H9 (cell line): ENCODE measurements around the gene CSTA. TPM values are rescaled to one million over a fixed set of nuclear protein-coding genes. Genes with fewer than 3 reads are reported as not detected.

Experiments
- DNase-seq: peaks from one replicate; pipeline ENCODE4 v3.0.0-alpha.2; 2017
- H2AFZ ChIP-seq: one replicate; pipeline ENCODE4 v1.6.1; 2013; ENCODE audit warnings: mild to moderate bottlenecking, low read length, control low read depth, moderate library complexity
- H2AK5ac ChIP-seq: 2 replicates; pipeline ENCODE4 v1.6.1; 2013; ENCODE audit warnings: low read length, control low read depth, mixed read lengths; ENCODE audit not compliant: insufficient read length
- H2BK120ac ChIP-seq: one replicate; pipeline ENCODE4 v1.6.1; 2013; ENCODE audit warnings: low read depth, mild to moderate bottlenecking, low read length, control low read depth, inconsistent platforms; ENCODE audit not compliant: poor library complexity, severe bottlenecking
- H2BK12ac ChIP-seq: 2 replicates; pipeline ENCODE4 v1.6.1; 2013; ENCODE audit warnings: low read length, control low read depth, mixed read lengths, low read depth; ENCODE audit not compliant: insufficient read length
- H2BK15ac ChIP-seq: 2 replicates; pipeline ENCODE4 v1.6.1; 2013; ENCODE audit warnings: low read depth, low read length, control low read depth
- H2BK20ac ChIP-seq: one replicate; pipeline ENCODE4 v1.6.1; 2013; ENCODE audit warnings: low read depth, mild to moderate bottlenecking, low read length, control low read depth, inconsistent platforms; ENCODE audit not compliant: poor library complexity, severe bottlenecking
- H2BK5ac ChIP-seq: 2 replicates; pipeline ENCODE4 v1.6.1; 2013; ENCODE audit warnings: low read length, control low read depth, mixed read lengths; ENCODE audit not compliant: insufficient read length
- H3K14ac ChIP-seq: 2 replicates; pipeline ENCODE4 v1.6.1; 2013; ENCODE audit warnings: low read length, control low read depth; ENCODE audit not compliant: insufficient read depth
- H3K18ac ChIP-seq: 2 replicates; pipeline ENCODE4 v1.6.1; 2013; ENCODE audit warnings: low read depth, mild to moderate bottlenecking, mixed read lengths, low read length, control low read depth; ENCODE audit not compliant: insufficient read length
- H3K23ac ChIP-seq: 2 replicates; pipeline ENCODE4 v1.6.1; 2013; ENCODE audit warnings: low read length, control low read depth, mixed read lengths, low read depth; ENCODE audit not compliant: insufficient read length
- H3K23me2 ChIP-seq: 2 replicates; pipeline ENCODE4 v1.6.1; 2013; ENCODE audit warnings: low read depth, mild to moderate bottlenecking, mixed read lengths, low read length, control low read depth; ENCODE audit not compliant: insufficient read length, poor library complexity, severe bottlenecking
- H3K27ac ChIP-seq: 2 replicates; pipeline ENCODE4 v1.5.1; 2013; ENCODE audit warnings: low read length, control low read depth, mixed read lengths, low read depth; ENCODE audit not compliant: insufficient read length
- H3K27me3 ChIP-seq: 2 replicates; pipeline ENCODE4 v1.6.1; 2013; ENCODE audit warnings: low read length, control low read depth, inconsistent platforms; ENCODE audit not compliant: insufficient read depth
- H3K4ac ChIP-seq: 2 replicates; pipeline ENCODE4 v1.6.1; 2013; ENCODE audit warnings: low read depth, mild to moderate bottlenecking, control low read depth, inconsistent platforms, low read length, moderate library complexity
- H3K4me1 ChIP-seq: 2 replicates; pipeline ENCODE4 v1.6.1; 2013; ENCODE audit warnings: low read length, control low read depth, inconsistent platforms; ENCODE audit not compliant: insufficient read depth
- H3K4me2 ChIP-seq: 2 replicates; pipeline ENCODE4 v1.6.1; 2013; ENCODE audit warnings: low read length, control low read depth, mixed read lengths; ENCODE audit not compliant: insufficient read length, insufficient read depth
- H3K56ac ChIP-seq: 2 replicates; pipeline ENCODE4 v1.6.1; 2013; ENCODE audit warnings: low read depth, mild to moderate bottlenecking, mixed read lengths, low read length, control low read depth; ENCODE audit not compliant: insufficient read length
- H3K79me1 ChIP-seq: 2 replicates; pipeline ENCODE4 v1.6.1; 2013; ENCODE audit warnings: low read depth, mild to moderate bottlenecking, moderate library complexity, low read length, control low read depth, inconsistent platforms; ENCODE audit not compliant: insufficient read depth, poor library complexity, severe bottlenecking
- H3K79me2 ChIP-seq: 2 replicates; pipeline ENCODE4 v1.6.1; 2013; ENCODE audit warnings: low read length, control low read depth, inconsistent platforms; ENCODE audit not compliant: insufficient read depth
- H3K9ac ChIP-seq: 2 replicates; pipeline ENCODE4 v1.6.1; 2013; ENCODE audit warnings: low read length, control low read depth, mixed read lengths; ENCODE audit not compliant: insufficient read length; ENCODE audit errors: extremely low read depth
- H3K9me3 ChIP-seq: one replicate; pipeline ENCODE4 v1.6.1; 2013; ENCODE audit warnings: low read depth, low read length, inconsistent platforms; ENCODE audit not compliant: control insufficient read depth
- H3T11ph ChIP-seq: one replicate; pipeline ENCODE4 v1.6.1; 2013; ENCODE audit warnings: mild to moderate bottlenecking, low read length, control low read depth, inconsistent platforms
- H4K20me1 ChIP-seq: one replicate; pipeline ENCODE4 v1.6.1; 2013; ENCODE audit not compliant: control insufficient read depth, insufficient read length, insufficient read depth
- H4K5ac ChIP-seq: 2 replicates; pipeline ENCODE4 v1.6.1; 2013; ENCODE audit warnings: low read depth, mild to moderate bottlenecking, mixed read lengths, low read length, control low read depth; ENCODE audit not compliant: insufficient read length
- H4K8ac ChIP-seq: replicated peaks from 2 replicates; pipeline ENCODE4 v1.6.1; 2013; ENCODE audit warnings: low read length, control low read depth, mixed read lengths, low read depth; ENCODE audit not compliant: insufficient read length
- H4K91ac ChIP-seq: 2 replicates; pipeline ENCODE4 v1.6.1; 2013; ENCODE audit warnings: low read depth, mild to moderate bottlenecking, moderate library complexity, mixed read lengths, low read length, control low read depth; ENCODE audit not compliant: insufficient read length
- H3K27ac Mint-ChIP-seq, 3 experiments: 2 replicates in 2 of 3; 3 replicates in 1 of 3; pipeline ENCODE4 v1.8.0; 2020 to 2021; ENCODE audit warnings: mixed read lengths in 3 of 3, mild to moderate bottlenecking in 1 of 3, moderate library complexity in 1 of 3
- H3K27me3 Mint-ChIP-seq: 2 replicates; pipeline ENCODE4 v1.8.0; 2021; ENCODE audit warnings: low read depth, mild to moderate bottlenecking, moderate library complexity, mixed read lengths
- H3K36me3 Mint-ChIP-seq, 3 experiments: 2 replicates in 2 of 3; 3 replicates in 1 of 3; pipeline ENCODE4 v1.8.0; 2020 to 2021; ENCODE audit warnings: low read depth in 3 of 3, mixed read lengths in 3 of 3; ENCODE audit not compliant: insufficient read depth in 1 of 3
- H3K4me1 Mint-ChIP-seq, 2 experiments: 2 replicates each; pipeline ENCODE4 v1.8.0; 2020; ENCODE audit warnings: mixed read lengths in 2 of 2
- H3K4me3 Mint-ChIP-seq, 2 experiments: 2 replicates in 1 of 2; 3 replicates in 1 of 2; pipeline ENCODE4 v1.8.0; 2020 to 2021; ENCODE audit warnings: mild to moderate bottlenecking in 2 of 2, mixed read lengths in 2 of 2, moderate library complexity in 1 of 2
- H3K9me3 Mint-ChIP-seq, 2 experiments: 2 replicates in 1 of 2; 3 replicates in 1 of 2; pipeline ENCODE4 v1.8.0; 2020; ENCODE audit warnings: mild to moderate bottlenecking in 2 of 2, mixed read lengths in 2 of 2, moderate library complexity in 1 of 2
- CTCF ChIP-seq: fragments of 200-600 bp; sonication (generic); conservative IDR thresholded peaks from 3 replicates; pipeline ENCODE4 v1.8.0; 2021; ENCODE audit warnings: antibody characterized with exemption, mild to moderate bottlenecking
- WGBS: extraction: QIAGEN DNeasy Blood & Tissue Kit; methylation state at CpG from one replicate; pipeline ENCODE4 v1.1.7; 2013; ENCODE audit warnings: missing lambda C conversion rate, low lambda C conversion rate, mixed read lengths; ENCODE audit not compliant: insufficient read length; ENCODE audit errors: extremely low coverage; 5-methylcytosine and 5-hydroxymethylcytosine counted together
- total RNA-seq: library from RNA; stranded (reverse); gene quantifications from 2 replicates; pipeline ENCODE4 v1.2.1, GENCODE V29; 2021

CSTA gene
- total RNA-seq, 1 experiment from 2014 or later = not detected

GRCh38 chr3:122387709-122388108, 62.7 kb downstream of the CSTA start:
- no peak overlapping the region for H3K4me2 ChIP-seq
- Mint-ChIP-seq H3K36me3 (peaks cover 0 to 13% (median 8%) of the 10 kb centered on the region in 3 experiments; a peak in 4 of 7 replicates), H3K4me3 (no peak overlapping the region), H3K27ac (no peak overlapping the region), H3K27me3 (no peaks in the 10 kb centered on the region), H3K4me1 (peaks cover 18 to 19% of the 10 kb centered on the region in 2 experiments), H3K9me3 (no peaks in the 10 kb centered on the region)
- TF ChIP-seq CTCF = peak; percentile 35; the same call in 1 of the 3 replicates
- H2BK5ac ChIP-seq = no peak overlapping the region
- H4K20me1 ChIP-seq = no peaks in the 10 kb centered on the region
- no peak overlapping the region for H3K4ac ChIP-seq
- no CpG with 5 or more reads among the region's 3 CpGs for WGBS
- H3K14ac ChIP-seq = no peak overlapping the region
- H3K23me2 ChIP-seq = peaks cover 13% of the 10 kb centered on the region
- no peak overlapping the region for H2BK12ac ChIP-seq
- no peak overlapping the region for H2BK20ac ChIP-seq
- H4K5ac ChIP-seq = no peak overlapping the region
- H3K9me3 ChIP-seq = no peaks in the 10 kb centered on the region
- no peak overlapping the region for H2BK15ac ChIP-seq
- H3K79me1 ChIP-seq = no peaks in the 10 kb centered on the region
- no peaks in the 10 kb centered on the region for H3K27me3 ChIP-seq
- H3K79me2 ChIP-seq = peaks cover under 1% of the 10 kb centered on the region; the same call in 1 of the 2 replicates
- H4K8ac ChIP-seq = no peak overlapping the region
- no peak overlapping the region for H3K23ac ChIP-seq
- no peak overlapping the region for H3T11ph ChIP-seq
- H3K9ac ChIP-seq = no peak overlapping the region
- no peak overlapping the region for H4K91ac ChIP-seq
- H2BK120ac ChIP-seq = no peak overlapping the region
- no peak overlapping the region for H2AK5ac ChIP-seq
- H2AFZ ChIP-seq = no peak overlapping the region
- no peak overlapping the region for H3K56ac ChIP-seq
- H3K27ac ChIP-seq = no peak overlapping the region
- no peaks in the 10 kb centered on the region for H3K4me1 ChIP-seq
- no peak for DNase-seq
- no peak overlapping the region for H3K18ac ChIP-seq
